ENCODE data around the gene GAS1.

The GAS1 gene, protein sequence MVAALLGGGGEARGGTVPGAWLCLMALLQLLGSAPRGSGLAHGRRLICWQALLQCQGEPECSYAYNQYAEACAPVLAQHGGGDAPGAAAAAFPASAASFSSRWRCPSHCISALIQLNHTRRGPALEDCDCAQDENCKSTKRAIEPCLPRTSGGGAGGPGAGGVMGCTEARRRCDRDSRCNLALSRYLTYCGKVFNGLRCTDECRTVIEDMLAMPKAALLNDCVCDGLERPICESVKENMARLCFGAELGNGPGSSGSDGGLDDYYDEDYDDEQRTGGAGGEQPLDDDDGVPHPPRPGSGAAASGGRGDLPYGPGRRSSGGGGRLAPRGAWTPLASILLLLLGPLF

GRCh38 chr9:86947146-86948073 lies at the start of gene GAS1:
Gene GAS1, minus strand, starts transcription at chr9:86947506. Its CDS starts 727 bp downstream, at chr9:86946779.
- FAIRE-seq: no peak
- TF ChIP-seq, protein P1, sequence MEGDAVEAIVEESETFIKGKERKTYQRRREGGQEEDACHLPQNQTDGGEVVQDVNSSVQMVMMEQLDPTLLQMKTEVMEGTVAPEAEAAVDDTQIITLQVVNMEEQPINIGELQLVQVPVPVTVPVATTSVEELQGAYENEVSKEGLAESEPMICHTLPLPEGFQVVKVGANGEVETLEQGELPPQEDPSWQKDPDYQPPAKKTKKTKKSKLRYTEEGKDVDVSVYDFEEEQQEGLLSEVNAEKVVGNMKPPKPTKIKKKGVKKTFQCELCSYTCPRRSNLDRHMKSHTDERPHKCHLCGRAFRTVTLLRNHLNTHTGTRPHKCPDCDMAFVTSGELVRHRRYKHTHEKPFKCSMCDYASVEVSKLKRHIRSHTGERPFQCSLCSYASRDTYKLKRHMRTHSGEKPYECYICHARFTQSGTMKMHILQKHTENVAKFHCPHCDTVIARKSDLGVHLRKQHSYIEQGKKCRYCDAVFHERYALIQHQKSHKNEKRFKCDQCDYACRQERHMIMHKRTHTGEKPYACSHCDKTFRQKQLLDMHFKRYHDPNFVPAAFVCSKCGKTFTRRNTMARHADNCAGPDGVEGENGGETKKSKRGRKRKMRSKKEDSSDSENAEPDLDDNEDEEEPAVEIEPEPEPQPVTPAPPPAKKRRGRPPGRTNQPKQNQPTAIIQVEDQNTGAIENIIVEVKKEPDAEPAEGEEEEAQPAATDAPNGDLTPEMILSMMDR (IDR thresholded peaks at IDR 0.05; ENCODE audit: insufficient read depth, missing control alignments): no peak
- DNase-seq (ENCODE audit: insufficient read length, low spot score): no peak

GRCh38 chr9:86994231-86994630 lies 46.9 kb upstream of the GAS1 start:
- TF ChIP-seq, protein P1 (IDR thresholded peaks at IDR 0.05; ENCODE audit: insufficient read depth, missing control alignments): no peak
- DNase-seq (ENCODE audit: insufficient read length, low spot score) (no peak), FAIRE-seq (no peak)

- DNase-seq (ENCODE audit: insufficient read length, low spot score) (no peak), FAIRE-seq (no peak)
- TF ChIP-seq, protein P1 (IDR thresholded peaks at IDR 0.05; ENCODE audit: insufficient read depth, missing control alignments): no peak
Observed at GRCh38 chr9:86993830-86994229, 46.5 kb upstream of the GAS1 start.

GRCh38 chr9:86991077-86991476 lies 43.8 kb upstream of the GAS1 start:
- no peak for FAIRE-seq
- no peak for DNase-seq (ENCODE audit: insufficient read length, low spot score)
- TF ChIP-seq, protein P1 (IDR thresholded peaks at IDR 0.05; ENCODE audit: insufficient read depth, missing control alignments): no peak

GRCh38 chr9:86990290-86990689 lies 43.0 kb upstream of the GAS1 start:
- DNase-seq (ENCODE audit: insufficient read length, low spot score) (no peak), FAIRE-seq (no peak)
- TF ChIP-seq, protein P1 (IDR thresholded peaks at IDR 0.05; ENCODE audit: insufficient read depth, missing control alignments): no peak

DNA sequence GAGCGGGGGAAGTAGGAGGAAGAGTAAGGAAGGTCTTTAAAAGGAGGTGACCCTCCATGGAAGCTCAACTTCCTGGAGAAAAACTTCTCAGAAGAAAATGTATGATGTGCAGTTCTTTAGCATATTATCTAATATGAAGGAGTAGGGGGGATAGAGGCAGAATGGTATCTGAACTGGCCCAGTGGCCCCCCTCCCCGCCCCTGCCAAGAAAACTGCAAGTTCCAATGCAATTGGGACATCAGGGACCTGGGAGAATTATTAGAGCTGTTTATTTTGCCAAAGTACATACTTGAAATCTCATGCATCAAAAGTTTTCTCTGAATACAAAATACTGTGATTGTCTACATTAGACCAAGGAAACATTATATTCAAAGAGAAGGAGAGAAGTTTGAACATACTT lies 40.6 kb upstream of the GAS1 start:
- TF ChIP-seq, protein P1 (IDR thresholded peaks at IDR 0.05; ENCODE audit: insufficient read depth, missing control alignments): no peak

More for the DNA sequence above, 40.6 kb upstream of the GAS1 start:
- FAIRE-seq: no peak
- no peak for DNase-seq (ENCODE audit: insufficient read length, low spot score)

Data from D721Med (cell line).